Left cardiac atrium (tissue), 4 donors: Measurements from ENCODE around the gene AHRR. TPM values are rescaled to one million over a fixed set of nuclear protein-coding genes. Genes with fewer than 3 reads are reported as not detected.

ENCODE experiments used
- ATAC-seq, 2 donors: fragments of 200-7000 bp; cut with Tn5 transposase; one replicate each; pipeline ENCODE4 v1.9.1; 2020; ENCODE audit warnings: mild to moderate bottlenecking in 2 of 2, moderate library complexity in 2 of 2
- DNase-seq: peaks from one replicate; pipeline ENCODE4 v3.0.0-alpha.2; 2020
- intact Hi-C, 2 donors: fragments of 100-400 bp; cut with DNase I; formaldehyde crosslinking; loops; one replicate each; pipeline versions ENCODE4 v1.14.1 to v1.15.1; 2022 to 2023
- total RNA-seq, 2 donors: library from RNA; stranded (reverse); fragmentation: NEBNext Ultra II Directional; extraction: Animal tissue kit (Norgen Biotek cat#: 25700); gene quantifications; one replicate each; pipeline ENCODE4 v1.2.1, GENCODE V29; 2021
- donor health status: DM: no; HTN: yes; CAD: no.
- donor health status: DM: no; HTN: yes; CAD: no; lungs with severe emphysema.
- donor health status: DM: yes; HTN: yes; CAD: no.
- donor health status: Dilated cardiomyopathy.

Gene AHRR
- total RNA-seq, 2 donors from 2014 or later, result 1.9 to 3.8 TPM

DNA sequence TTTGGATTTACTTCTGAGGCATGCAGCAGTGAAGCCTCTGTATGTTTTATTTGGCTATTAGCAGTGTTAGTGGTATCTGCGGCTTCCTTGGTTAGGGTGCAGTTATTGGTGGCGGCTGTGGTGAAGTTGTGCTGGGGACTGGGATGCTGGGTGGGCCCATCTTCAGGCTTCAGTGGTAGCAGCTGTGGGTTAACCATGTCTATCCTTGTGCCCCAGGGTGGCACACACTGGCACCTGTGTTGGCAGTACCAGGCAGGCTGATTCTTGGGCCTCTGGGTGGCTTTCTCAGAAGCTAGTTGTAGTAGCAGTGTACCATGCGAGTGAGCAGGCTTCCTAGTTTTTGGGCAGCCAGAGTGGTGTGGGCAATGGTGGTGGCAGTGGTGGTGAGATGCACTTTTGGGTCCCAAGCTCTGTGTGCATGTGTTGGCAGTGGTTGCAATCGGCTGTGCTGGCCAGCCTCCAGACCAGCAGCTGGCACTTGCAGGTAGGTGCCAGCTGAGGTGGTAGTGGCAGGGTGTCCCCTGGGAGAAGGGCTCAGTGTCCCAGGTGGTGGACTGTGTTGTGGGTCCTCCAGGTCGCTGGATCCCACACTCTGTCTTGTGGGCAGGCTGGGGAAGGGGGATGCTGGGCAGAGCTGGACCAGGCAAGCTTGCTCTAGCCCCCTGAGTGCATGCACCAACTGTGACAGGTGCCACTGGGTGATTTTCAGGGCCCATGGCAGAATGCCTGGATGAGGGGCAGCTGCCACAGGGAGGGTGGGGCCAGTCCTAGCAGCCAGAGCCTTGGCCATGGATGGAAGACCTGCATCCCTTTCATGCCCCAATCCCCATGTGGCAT, 13.6 kb downstream of the AHRR start:
- intact Hi-C loops, result no loop called here
- ATAC-seq (no peak), DNase-seq (no peak)

DNA sequence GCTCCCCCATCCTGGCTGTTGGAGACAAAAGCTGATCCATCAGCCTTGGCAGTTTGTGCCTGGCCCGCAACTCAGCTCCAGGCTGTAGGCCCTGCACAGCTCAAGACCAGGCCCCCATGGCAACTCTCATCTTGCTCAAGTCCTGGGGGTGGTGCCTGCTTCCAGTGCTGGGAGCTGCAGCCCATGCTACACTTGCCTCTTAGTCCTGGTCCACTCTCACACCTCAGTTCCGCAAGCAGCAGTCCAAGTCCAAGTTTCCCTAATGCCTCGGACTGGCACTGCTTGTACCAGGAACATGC, 14.2 kb downstream of the AHRR start:
- ATAC-seq (no peak), DNase-seq (no peak)
- intact Hi-C loops, result no loop called here

DNA sequence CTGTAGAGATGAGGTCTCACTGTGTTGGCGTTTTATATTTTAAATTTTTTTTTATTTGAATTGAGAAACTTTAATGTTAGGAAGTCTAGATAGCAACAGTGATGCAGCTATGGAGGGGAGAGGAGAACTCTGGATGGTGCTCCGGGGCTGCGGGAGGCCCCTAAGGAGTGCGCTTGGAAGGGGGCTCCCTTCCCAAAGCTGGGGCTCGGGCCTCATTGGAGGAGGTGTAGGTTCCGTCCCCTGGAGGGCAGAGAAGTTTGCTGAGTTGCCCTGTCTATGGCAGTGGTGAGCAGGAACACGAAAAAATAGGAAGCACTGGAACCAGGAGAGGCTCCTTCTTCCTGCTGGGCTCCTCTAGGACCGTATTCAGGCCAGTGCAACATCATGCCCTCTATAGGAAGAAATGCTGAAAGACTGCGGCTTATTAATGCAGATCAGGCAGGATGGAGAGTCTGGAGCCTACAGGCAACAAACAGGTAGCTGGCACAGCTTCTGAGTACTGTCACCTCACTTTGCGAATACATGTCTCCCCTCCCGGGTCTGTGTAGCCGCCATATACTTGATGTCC, 16.1 kb downstream of the AHRR start:
- no peak for DNase-seq
- intact Hi-C loops, result no loop called here
- ATAC-seq, result no peak

DNA sequence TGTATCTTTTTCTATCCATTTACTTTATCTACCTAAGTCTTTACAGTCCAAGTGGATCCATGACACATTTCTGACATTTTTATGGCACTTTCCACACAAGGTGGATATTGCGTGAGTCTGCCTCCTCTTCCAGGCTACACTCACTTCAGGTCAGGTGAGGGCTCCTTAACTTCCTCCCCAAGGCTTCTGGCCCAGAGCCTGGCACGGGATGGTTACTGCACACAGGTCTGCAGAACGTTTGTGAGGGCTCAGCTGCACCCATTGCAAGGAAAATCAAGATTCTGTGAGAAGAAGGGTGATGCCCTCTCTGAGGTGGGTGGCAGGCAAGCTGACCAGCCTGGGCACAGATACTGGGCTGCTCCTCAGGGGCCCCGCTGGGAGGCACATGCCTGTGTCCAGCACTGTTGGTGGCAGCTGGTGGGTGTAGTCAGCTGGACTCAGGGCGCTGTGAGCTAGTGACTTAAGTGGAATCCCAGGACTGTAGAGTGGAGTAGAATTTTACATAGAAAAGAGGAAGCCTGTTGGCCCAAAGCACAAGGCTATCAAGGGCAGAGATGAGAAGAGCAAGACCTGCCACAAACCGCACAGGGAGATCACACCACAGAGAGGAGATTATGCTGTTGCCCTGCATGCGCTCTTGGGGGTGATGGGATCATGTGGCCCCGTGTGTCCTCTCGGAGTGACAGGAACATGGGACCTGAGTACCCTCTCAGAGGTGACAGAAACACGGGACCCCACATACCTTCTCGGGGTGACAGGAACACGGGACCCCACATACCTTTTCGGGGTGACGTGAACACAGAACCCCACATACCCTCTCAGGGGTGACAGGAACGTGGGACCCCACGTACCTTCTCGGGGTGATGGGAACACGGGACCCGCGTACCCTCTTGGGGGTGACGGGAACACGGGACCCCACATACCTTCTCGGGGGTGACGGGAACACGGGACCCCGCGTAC, 21.3 kb downstream of the AHRR start:
- intact Hi-C loops, result no loop called here
- ATAC-seq (no peak), DNase-seq (no peak)

DNA sequence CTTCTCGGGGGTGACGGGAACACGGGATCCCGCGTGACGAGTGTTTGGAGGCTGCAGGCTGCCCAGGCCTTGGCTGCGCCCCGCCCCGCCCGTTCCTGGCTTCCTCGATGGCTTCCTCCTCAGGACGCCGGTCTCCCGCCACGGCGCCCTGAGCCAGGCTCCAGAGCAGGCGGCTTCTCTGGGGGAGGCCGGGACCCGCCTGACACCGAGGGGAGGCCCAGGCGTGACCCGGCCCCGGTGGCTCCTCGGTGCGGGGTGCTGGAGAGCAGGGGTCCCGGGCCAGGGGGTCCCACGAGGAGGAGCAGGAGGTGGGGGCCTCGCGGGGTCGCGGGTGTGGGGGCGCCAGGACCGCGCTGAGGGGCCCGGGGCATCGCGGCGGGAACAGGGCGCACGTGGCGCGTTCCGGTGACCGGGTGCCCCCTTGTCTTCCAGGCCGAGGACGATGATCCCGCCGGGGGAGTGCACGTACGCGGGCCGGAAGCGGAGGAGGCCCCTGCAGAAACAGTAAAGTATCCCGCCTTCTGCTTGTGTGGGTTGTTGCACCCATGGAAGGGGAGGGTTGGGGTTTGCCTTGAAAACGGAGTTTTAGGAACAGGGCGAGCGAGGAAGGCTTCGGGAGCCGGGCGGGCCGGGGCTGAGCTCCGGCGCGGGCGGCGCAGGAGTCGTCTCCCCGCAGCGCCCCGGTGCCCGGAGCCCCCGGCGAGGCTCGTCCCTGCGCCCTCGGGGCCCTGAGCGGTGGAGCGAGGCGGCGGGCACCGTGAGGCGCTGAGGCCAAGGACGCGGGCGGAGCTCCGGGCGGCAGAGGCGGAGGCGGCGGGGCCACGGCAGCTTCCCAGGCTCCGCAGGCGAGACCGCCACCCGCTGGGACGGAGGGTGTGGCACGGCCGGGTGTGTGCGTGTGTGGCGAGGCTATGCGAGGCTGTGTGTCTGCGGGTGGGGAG, 22.2 kb downstream of the AHRR start:
- intact Hi-C loops, result no loop called here
- ATAC-seq (peak; percentile 78 to 90), DNase-seq (peak; percentile 59)

DNA sequence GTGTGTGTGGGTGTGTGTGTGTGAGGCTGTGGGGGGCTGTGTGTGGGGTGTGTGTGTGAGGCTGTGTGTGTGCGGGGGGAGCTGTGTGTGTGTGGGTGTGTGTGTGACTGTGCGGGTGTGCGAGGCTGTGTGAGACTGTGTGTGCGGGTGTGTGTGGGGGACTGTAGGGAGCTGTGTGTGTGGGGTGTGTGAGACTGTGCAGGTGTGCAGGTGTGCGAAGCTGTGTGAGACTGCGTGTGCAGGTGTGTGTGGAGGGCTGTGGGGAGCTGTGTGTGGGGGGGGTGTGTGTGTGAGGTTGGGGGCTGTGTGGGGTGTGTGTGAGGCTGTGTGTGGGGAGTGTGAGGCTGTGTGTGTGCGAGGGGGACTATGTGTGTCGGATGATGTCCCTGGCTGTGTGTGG, 23.2 kb downstream of the AHRR start:
- DNase-seq (no peak), ATAC-seq (no peak)
- intact Hi-C loops, result no loop called here

DNA sequence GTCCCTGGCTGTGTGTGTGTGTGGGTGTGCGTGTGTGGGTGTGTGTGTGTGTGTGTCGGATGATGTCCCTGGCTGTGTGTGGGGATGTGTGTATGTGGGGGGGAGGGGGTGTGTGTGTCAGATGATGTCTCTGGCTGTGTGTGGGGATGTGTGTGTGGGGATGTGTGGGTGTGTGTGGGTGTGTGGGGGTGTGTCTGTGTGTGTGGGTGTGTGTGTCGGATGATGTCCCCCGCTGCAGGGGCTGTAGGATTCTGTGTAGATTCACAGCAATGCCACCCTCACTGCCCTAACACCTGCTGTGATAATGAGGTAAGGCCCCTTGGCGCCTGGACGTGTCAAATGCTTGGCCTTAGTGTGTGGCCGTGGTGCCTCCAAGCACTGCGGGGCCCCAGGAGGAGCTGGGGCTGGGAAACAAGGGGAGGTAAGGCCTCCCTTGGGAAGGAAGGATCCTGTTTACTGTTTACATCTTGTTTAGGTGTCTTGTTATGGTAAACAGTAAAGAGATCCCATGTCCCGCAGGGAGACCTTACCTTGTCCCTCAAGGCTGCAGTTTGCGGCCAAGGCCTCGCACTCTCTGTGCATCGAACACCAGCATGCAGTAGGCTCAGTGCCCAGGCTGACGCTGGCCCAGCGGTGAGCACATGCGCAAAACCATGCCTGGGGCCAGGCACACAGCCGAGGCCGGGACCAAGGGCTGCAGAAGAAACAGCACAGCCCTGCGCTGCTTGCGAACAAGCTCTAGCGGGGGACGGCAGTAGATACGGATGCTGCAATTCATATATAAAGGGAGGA, 24.1 kb downstream of the AHRR start:
- intact Hi-C loops, result no loop called here
- DNase-seq (no peak), ATAC-seq (no peak)

DNA sequence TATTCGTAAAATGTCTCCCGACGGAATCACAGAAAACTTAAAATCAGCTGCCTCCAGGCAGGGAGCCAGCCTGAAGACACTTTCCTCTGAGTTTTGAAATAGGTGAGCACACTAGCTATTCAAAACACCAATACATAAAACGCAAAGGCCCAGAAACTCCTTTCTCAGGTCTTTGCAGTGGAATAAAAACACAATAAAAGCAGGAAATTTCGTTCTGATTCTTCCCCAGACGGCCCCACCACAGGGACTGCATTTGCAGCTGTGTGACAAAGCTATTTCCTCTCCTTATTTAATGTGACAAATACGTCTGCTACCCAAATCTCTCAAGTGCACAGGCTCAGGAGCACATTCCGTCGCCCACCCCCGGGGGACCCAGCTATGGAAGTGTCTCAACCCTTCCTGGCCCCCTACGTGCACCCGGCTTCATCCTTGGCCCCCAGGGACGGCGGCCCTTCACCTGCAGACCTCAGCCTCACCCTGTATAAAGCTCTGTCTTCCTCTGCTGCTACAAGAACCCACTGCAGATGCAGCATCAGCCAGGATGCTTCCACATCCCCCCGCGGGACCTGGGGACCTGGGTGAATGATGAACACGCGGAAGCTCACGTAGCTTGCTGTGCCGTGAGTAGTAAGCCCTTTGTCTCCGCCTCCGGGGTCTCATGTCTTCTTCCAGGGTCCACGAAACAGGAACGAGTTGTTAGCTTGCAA, 24.9 kb downstream of the AHRR start:
- intact Hi-C loops, result no loop called here
- ATAC-seq (no peak), DNase-seq (no peak)

DNA sequence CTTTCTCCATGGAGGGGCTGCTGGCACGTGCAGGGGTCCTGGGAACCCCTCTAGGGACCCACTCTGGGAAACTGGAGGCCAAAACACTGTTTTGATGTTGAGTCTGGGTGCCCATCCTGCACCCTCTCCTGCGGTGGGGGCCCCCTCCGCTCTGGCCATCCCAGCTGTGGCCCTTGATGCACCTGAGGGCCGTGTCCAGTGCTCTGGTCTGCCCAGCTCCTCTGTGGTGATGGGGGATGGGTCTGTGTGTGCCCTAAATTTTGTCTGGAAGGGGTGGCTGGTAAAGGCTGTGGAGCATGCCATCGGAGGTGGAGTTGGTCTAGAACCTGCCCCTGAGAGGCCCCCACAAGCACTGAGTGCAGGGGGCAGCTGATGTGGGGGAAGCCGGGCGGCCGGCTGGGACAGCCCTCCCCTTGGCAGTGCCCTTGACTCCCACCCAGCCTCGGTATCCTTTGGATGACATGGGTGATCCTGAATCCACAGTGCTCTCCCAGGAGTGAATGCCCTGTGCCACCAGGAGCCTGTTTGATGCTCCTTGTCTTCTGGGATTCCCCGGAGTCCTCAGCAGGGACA, 26.3 kb downstream of the AHRR start:
- intact Hi-C loops, result no loop called here
- DNase-seq (no peak), ATAC-seq (no peak)

DNA sequence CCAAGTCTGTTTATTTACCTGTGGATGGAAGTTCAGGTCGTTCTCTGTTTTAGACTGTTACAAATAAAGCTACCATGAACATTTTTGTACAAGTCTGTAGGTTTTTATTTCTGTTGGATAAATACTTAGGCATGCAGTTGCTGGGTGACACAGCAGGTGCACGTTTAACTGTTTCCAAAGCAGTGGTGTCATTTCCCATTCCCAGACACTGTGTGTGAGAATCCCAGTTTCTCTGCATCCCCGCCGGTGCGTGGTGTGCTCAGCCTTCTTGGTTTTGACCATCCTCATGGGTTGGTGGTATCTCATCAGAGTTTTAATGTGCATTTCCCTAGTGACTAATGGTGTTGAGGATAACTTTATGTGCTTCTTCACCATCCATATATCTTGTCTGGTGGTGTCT, 27.2 kb downstream of the AHRR start:
- ATAC-seq (no peak), DNase-seq (no peak)
- intact Hi-C loops, result no loop called here

DNA sequence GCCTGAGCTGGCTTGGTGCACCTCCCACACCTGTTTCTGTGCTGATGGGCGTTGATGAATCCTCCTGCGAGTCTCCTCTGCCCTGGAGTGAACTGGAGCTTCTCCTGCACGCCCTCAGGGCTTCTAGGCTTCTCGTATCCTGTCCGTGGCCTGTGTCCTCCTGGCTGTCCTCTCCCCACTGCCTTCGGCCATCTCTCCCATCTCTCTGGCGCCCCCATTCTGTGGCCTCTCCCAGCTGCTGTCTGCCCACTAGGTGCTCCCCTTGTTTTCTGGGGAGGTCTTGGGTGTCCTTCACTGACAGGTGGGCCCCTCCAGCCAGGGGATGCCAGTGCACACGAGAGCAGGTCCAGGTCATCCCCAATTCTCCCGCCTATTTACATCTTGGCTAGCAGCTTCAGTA, 28.8 kb downstream of the AHRR start:
- intact Hi-C loops, result no loop called here
- ATAC-seq, result no peak
- DNase-seq, result no peak

DNA sequence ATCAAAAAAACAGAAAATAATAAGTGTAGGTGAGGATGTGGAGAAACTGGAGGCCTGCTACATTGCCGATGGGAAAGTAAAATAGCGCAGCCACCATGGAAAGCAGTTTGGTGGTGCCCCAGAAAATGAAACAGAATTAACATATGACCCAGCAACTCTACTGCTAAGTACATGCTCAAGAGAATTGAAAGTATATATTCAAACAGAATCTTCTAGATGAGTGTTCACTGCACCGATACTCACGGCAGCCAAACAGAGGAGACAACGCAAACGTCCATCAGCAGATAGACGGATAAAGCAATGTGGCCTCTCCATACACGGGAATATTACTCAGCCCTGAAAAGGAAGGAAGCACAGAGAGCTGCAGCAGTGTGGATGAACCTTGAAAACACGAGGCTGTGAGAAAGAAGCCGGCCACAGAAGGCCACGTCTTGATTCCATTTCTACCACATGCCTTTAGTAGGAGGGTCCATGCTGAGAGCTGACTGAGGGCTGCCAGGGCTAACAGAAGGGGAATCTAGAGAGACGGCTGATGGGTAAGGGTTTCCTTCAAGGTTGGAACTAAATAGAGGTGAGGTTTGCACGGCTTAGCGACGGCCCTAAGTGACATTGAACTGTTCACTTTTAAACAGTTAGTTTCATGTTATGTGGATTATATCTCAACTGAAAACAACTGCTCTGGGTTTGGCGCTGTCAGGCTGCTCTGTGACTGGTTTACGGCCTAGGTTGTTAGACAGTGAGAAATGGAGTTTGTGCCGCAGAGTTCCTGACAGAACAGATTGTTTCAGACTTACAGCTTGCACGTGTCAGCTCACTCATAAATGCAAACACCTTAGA, 29.8 kb downstream of the AHRR start:
- intact Hi-C loops, result no loop called here
- DNase-seq (no peak), ATAC-seq (no peak)

DNA sequence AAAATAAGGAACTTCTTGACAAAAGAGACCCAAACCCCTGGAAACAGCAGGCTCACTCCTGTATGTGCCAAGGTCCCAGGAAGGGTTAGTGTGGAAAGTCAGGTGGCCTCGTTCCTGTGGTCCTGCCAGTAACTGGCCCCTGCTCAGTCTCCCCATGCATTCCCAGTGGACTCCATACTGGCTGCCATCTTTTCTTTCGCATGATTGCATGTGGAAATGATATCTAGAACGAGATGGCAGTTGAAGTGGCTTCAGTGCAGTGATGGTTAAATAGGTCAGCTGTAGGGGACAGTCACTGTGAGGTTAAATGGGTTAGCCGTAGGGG, 30.4 kb downstream of the AHRR start:
- ATAC-seq, result no peak
- intact Hi-C loops, result no loop called here
- no peak for DNase-seq

DNA sequence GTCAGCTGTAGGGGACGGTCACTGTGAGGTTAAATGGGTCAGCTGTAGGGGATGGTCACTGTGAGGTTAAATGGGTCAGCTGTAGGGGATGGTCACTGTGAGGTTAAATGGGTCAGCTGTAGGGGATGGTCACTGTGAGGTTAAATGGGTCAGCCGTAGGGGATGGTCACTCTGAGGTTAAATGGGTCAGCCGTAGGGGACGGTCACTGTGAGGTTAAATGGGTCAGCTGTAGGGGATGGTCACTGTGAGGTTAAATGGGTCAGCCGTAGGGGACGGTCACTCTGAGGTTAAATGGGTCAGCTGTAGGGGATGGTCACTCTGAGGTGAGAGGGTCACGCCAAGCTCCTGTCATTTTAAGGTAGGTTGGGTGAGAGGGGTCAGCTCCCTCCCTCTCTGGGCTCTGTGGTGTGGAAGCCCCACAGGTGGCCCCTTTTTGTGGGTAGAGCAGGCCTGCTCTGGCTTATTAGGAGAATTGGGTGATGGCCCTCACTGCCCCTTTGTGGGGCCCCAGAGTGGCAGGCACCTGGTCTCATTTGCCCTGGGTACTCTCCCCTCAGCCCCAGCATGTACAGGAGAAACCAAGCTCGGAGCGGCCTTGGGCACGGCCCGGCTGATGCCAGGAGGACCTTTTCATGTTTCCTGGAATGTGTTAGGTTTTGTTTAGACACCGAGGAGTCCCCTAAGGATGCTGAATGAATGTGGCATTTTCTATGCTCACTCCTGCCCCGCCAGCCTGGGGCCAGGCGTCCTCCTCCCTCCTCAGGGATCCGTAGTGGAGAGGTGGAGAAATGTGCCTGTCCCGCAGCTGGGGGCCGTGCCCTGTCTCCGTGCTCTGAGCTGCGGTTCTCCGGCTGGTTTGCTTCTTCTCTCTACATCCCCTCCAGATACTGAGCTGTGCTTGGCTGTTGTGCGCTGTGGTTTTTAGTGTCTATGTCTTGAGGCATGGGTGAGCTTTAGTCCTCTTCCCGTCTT, 31.4 kb downstream of the AHRR start:
- ATAC-seq, result no peak
- DNase-seq, result no peak

More for the DNA sequence above, 31.4 kb downstream of the AHRR start:
- intact Hi-C loops, result no loop called here
